ENCODE results near the gene ST8SIA3.

ST8SIA3 gene

DNA sequence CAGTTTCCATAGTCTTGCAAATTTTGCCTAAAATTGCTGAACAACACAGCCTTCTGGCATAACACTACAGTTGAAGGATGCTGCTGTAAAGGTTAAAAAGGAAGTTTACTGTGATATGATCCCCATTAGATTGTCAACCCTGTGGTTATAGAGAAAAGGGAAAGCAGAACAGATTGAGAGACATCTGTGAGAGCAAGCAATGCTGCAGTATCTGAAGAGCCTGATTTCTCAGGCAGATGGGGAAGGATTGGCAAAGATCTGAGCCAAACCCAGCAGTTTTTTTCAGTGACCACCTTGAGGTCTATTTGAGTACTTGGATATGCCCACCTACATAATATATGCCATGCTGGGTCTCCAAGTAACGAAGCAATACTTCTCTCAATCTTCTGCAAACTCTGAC, 8.5 kb upstream of the ST8SIA3 start:
- TF ChIP-seq, protein P1, sequence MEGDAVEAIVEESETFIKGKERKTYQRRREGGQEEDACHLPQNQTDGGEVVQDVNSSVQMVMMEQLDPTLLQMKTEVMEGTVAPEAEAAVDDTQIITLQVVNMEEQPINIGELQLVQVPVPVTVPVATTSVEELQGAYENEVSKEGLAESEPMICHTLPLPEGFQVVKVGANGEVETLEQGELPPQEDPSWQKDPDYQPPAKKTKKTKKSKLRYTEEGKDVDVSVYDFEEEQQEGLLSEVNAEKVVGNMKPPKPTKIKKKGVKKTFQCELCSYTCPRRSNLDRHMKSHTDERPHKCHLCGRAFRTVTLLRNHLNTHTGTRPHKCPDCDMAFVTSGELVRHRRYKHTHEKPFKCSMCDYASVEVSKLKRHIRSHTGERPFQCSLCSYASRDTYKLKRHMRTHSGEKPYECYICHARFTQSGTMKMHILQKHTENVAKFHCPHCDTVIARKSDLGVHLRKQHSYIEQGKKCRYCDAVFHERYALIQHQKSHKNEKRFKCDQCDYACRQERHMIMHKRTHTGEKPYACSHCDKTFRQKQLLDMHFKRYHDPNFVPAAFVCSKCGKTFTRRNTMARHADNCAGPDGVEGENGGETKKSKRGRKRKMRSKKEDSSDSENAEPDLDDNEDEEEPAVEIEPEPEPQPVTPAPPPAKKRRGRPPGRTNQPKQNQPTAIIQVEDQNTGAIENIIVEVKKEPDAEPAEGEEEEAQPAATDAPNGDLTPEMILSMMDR (IDR thresholded peaks at IDR 0.05; ENCODE audit: control insufficient read depth, insufficient read depth, low read depth, low read length, missing control alignments) = no peak
- H3K4me3 ChIP-seq (ENCODE audit: control insufficient read depth, low read depth, low read length) = no peak overlapping the region
- no peak for DNase-seq (ENCODE audit: low read depth)

DNA sequence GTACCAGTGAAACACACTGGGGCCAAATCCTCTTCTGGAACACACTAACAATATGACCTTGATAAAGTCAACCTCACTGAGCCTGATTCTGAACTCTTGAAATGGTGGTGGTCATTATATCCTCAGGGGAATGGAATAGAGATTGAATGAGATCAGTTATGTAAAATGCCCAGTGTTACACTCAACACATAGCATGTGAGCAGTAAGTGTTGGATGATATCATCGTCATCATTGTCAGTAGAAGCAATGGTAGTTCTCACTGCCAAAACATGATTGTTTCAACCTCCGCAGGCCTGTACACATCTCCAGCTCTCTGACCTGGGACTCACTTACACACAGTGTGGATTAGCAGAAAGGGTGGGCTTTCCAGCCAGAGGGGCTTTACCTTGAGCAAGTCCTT, 5.5 kb upstream of the ST8SIA3 start:
- DNase-seq (ENCODE audit: low read depth) = no peak
- no peak overlapping the region for H3K4me3 ChIP-seq (ENCODE audit: control insufficient read depth, low read depth, low read length)
- TF ChIP-seq, protein P1 (IDR thresholded peaks at IDR 0.05; ENCODE audit: control insufficient read depth, insufficient read depth, low read depth, low read length, missing control alignments) = no peak

- TF ChIP-seq, protein P1 (IDR thresholded peaks at IDR 0.05; ENCODE audit: control insufficient read depth, insufficient read depth, low read depth, low read length, missing control alignments) = no peak
- no peak for DNase-seq (ENCODE audit: low read depth)
- no peak overlapping the region for H3K4me3 ChIP-seq (ENCODE audit: control insufficient read depth, low read depth, low read length)
Observed at GRCh38 chr18:57347784-57348183, 4.6 kb upstream of the ST8SIA3 start.

DNA sequence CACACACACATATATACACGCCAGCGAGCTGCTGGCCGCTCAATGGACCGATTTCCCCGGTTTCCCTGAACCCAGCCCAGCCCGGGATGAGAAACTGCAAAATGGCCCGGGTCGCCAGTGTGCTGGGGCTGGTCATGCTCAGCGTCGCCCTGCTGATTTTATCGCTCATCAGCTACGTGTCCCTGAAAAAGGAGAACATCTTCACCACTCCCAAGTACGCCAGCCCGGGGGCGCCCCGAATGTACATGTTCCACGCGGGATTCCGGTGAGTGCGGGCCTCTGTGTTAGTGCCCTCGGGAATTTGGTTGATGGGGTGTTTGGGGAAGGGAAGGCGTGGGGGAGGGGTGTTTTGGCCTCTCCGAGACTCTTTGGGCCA, 392 bp downstream of the ST8SIA3 start:
- TF ChIP-seq, protein P1 (IDR thresholded peaks at IDR 0.05; ENCODE audit: control insufficient read depth, insufficient read depth, low read depth, low read length, missing control alignments) = no peak
- H3K4me3 ChIP-seq (ENCODE audit: control insufficient read depth, low read depth, low read length) = no peak overlapping the region
- DNase-seq (ENCODE audit: low read depth) = no peak

GRCh38 chr18:57353137-57353939, 981 bp downstream of the ST8SIA3 start:
- TF ChIP-seq, protein P1 (IDR thresholded peaks at IDR 0.05; ENCODE audit: control insufficient read depth, insufficient read depth, low read depth, low read length, missing control alignments) = no peak
- DNase-seq (ENCODE audit: low read depth) = no peak
- H3K4me3 ChIP-seq (ENCODE audit: control insufficient read depth, low read depth, low read length) = no peak overlapping the region

GRCh38 chr18:57353940-57354461, 1.6 kb downstream of the ST8SIA3 start:
- DNase-seq (ENCODE audit: low read depth) = no peak
- TF ChIP-seq, protein P1 (IDR thresholded peaks at IDR 0.05; ENCODE audit: control insufficient read depth, insufficient read depth, low read depth, low read length, missing control alignments) = no peak
- H3K4me3 ChIP-seq (ENCODE audit: control insufficient read depth, low read depth, low read length) = no peak overlapping the region
